Panc1 (cell line): Measurements from ENCODE around the gene RELB. TPM values are rescaled to one million over a fixed set of nuclear protein-coding genes. Genes with fewer than 3 reads are reported as not detected.

Experiments used
- ATAC-seq: fragments of 200-7000 bp; cut with Tn5 transposase; 2 replicates; pipeline ENCODE4 v1.9.1; 2020; ENCODE audit warnings: mild to moderate bottlenecking, moderate library complexity
- BruUV-seq: library from RNA; stranded (reverse); fragments of 400-500 nt; replicated peaks from 2 replicates; lab custom pipeline; 2021; lab: Mats Ljungman, UMichigan
- CTCF ChIA-PET: fragments of 300-600 bp; sonication (Branson Sonifier 250); formaldehyde crosslinking; loops from one replicate; lab custom pipeline; 2022; ENCODE audit warnings: antibody characterized with exemption; lab: Charles Lee
- POLR2A ChIA-PET: fragments of 300-600 bp; sonication (Branson Sonifier 250); formaldehyde crosslinking; loops from one replicate; lab custom pipeline; 2022; ENCODE audit warnings: antibody characterized with exemption; lab: Charles Lee
- DNase-seq: peaks from one replicate; pipeline ENCODE4 v3.0.0-alpha.2; 2010; ENCODE audit warnings: low read depth, low spot score
- H3K27ac ChIP-seq: 2 replicates; pipeline ENCODE4 v1.5.1; 2011; ENCODE audit warnings: mild to moderate bottlenecking, low read length, inconsistent platforms
- H3K27me3 ChIP-seq: fragments of 200-500 bp; sonication (Bioruptor generic); 2 replicates; pipeline ENCODE4 v1.6.0; 2014; ENCODE audit warnings: low read length, inconsistent platforms; ENCODE audit not compliant: control insufficient read depth, insufficient read depth
- H3K36me3 ChIP-seq: fragments of 200-500 bp; sonication (Bioruptor generic); 2 replicates; pipeline ENCODE4 v1.5.1; 2014; ENCODE audit warnings: inconsistent platforms, mild to moderate bottlenecking, low read length, moderate library complexity; ENCODE audit not compliant: control insufficient read depth, insufficient read depth
- H3K4me1 ChIP-seq: 2 replicates; pipeline ENCODE4 v1.5.1; 2011; ENCODE audit warnings: inconsistent platforms, mild to moderate bottlenecking, low read length, moderate library complexity; ENCODE audit not compliant: control insufficient read depth, insufficient read depth
- H3K4me3 ChIP-seq, 2 experiments: 2 replicates each; pipeline ENCODE4 v1.5.1; 2011 to 2012; ENCODE audit warnings: low read depth in 2 of 2, low read length in 2 of 2, mild to moderate bottlenecking in 2 of 2, inconsistent platforms in 1 of 2, moderate library complexity in 1 of 2
- H3K9me3 ChIP-seq: fragments of 200-500 bp; sonication (Bioruptor generic); 2 replicates; pipeline ENCODE4 v1.5.1; 2014; ENCODE audit warnings: low read depth, mild to moderate bottlenecking, inconsistent platforms, low read length, moderate library complexity; ENCODE audit not compliant: control insufficient read depth, insufficient read depth
- POLR2AphosphoS5 ChIP-seq: IDR thresholded peaks from 2 replicates; pipeline ENCODE4 v1.6.1; 2012; ENCODE audit warnings: mild to moderate bottlenecking, low read depth, low read length, moderate library complexity
- SIN3A ChIP-seq: IDR thresholded peaks from 2 replicates; pipeline ENCODE4 v1.6.1; 2012; ENCODE audit warnings: low read depth, mild to moderate bottlenecking, low read length, moderate library complexity, borderline replicate concordance; ENCODE audit not compliant: insufficient read depth
- TCF7L2 ChIP-seq: IDR thresholded peaks from 2 replicates; pipeline ENCODE4 v1.6.1; 2011; ENCODE audit warnings: mild to moderate bottlenecking, low read depth, low read length, inconsistent platforms
- in situ Hi-C: cut with HindIII; loops from 2 replicates; pipeline ENCODE4 v1.10.0; 2016; ENCODE audit warnings: low sequenced_read_pairs, low pct_unique_long_range_greater_than_20kb
- intact Hi-C: fragments of 100-400 bp; cut with micrococcal nuclease; formaldehyde crosslinking; loops from one replicate; pipeline ENCODE4 v1.10.0; 2022; ENCODE audit not compliant: unreplicated experiment
- total RNA-seq: library from RNA; stranded (reverse); gene quantifications from one replicate; pipeline ENCODE4 v1.2.1, GENCODE V29; 2021; ENCODE audit not compliant: unreplicated experiment
- TF ChIP-seq, protein P1 (sequence below), 2 experiments: IDR thresholded peaks; 2 replicates each; pipeline ENCODE4 v1.6.1; 2011 to 2012; ENCODE audit warnings: low read depth in 2 of 2, control low read depth in 1 of 2, low read length in 1 of 2, mild to moderate bottlenecking in 1 of 2, moderate library complexity in 1 of 2; ENCODE audit not compliant: insufficient read depth in 1 of 2
- TF ChIP-seq, protein P2 (sequence below): fragments of 450-650 bp; IDR thresholded peaks from 2 replicates; pipeline ENCODE4 v1.5.1; 2017; ENCODE audit warnings: mild to moderate bottlenecking

Gene RELB
- total RNA-seq, 1 experiment from 2014 or later: 28.1 TPM

DNA sequence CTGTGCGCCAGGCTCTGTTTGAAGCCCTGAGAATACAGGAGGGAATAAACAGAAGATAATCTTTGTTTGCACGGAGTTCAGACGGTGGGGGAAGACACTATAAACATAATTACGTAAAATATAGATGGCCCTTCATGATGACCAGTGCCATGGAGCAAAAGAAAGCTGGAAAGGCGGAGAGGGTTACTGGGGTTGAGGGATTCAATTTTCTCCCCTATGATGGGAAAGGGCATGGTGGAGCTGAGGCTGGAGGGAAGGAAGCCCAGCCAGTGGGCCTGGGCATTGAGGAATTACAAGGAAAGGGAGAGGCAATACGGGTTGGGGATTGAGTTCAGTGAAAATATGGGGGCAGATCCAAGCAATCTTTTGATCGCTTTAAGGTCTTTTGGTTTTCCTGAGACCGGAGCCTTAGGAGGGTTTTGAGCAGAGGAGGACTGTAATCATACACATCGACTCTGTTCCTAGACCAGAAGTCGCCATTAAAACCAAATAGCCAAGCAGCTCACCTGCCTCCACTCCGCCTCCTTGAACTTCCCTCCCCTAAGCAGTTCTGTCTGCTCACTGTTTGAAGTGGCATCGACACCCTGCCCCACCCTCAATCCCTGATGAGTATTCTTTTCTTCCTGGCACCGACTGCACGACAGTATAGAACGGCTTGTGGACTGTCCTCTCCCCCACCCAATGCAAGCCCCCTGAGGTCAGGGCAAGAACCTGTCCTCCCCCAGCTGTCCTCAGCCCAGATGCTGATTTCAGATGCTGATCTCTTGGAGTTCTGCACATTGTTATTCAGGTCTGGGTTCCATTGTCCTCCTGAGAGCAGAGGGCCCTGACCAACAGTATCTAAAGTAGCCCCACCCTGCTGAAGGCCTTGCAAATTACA is 75.8 kb downstream of the RELB start:
- ChIA-PET CTCF (no interaction called here), POLR2A (no interaction called here)
- no peaks in the 10 kb centered on the region for H3K9me3 ChIP-seq
- intact Hi-C loops: no loop called here
- H3K4me1 ChIP-seq: peaks cover 18% of the 10 kb centered on the region
- peaks cover 4% of the 10 kb centered on the region; the same call in 1 of the 2 replicates for H3K36me3 ChIP-seq
- no peaks in the 10 kb centered on the region for H3K27me3 ChIP-seq
- in situ Hi-C loops: no loop called here
- no peak for TF ChIP-seq SIN3A
- TF ChIP-seq, protein P1, sequence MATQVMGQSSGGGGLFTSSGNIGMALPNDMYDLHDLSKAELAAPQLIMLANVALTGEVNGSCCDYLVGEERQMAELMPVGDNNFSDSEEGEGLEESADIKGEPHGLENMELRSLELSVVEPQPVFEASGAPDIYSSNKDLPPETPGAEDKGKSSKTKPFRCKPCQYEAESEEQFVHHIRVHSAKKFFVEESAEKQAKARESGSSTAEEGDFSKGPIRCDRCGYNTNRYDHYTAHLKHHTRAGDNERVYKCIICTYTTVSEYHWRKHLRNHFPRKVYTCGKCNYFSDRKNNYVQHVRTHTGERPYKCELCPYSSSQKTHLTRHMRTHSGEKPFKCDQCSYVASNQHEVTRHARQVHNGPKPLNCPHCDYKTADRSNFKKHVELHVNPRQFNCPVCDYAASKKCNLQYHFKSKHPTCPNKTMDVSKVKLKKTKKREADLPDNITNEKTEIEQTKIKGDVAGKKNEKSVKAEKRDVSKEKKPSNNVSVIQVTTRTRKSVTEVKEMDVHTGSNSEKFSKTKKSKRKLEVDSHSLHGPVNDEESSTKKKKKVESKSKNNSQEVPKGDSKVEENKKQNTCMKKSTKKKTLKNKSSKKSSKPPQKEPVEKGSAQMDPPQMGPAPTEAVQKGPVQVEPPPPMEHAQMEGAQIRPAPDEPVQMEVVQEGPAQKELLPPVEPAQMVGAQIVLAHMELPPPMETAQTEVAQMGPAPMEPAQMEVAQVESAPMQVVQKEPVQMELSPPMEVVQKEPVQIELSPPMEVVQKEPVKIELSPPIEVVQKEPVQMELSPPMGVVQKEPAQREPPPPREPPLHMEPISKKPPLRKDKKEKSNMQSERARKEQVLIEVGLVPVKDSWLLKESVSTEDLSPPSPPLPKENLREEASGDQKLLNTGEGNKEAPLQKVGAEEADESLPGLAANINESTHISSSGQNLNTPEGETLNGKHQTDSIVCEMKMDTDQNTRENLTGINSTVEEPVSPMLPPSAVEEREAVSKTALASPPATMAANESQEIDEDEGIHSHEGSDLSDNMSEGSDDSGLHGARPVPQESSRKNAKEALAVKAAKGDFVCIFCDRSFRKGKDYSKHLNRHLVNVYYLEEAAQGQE (IDR thresholded peaks at IDR 0.05; ENCODE audit: insufficient read depth in 1 of 2, low read depth in 2 of 2, low read length in 1 of 2): no peak
- TF ChIP-seq TCF7L2: no peak
- TF ChIP-seq POLR2AphosphoS5: no peak
- TF ChIP-seq, protein P2, sequence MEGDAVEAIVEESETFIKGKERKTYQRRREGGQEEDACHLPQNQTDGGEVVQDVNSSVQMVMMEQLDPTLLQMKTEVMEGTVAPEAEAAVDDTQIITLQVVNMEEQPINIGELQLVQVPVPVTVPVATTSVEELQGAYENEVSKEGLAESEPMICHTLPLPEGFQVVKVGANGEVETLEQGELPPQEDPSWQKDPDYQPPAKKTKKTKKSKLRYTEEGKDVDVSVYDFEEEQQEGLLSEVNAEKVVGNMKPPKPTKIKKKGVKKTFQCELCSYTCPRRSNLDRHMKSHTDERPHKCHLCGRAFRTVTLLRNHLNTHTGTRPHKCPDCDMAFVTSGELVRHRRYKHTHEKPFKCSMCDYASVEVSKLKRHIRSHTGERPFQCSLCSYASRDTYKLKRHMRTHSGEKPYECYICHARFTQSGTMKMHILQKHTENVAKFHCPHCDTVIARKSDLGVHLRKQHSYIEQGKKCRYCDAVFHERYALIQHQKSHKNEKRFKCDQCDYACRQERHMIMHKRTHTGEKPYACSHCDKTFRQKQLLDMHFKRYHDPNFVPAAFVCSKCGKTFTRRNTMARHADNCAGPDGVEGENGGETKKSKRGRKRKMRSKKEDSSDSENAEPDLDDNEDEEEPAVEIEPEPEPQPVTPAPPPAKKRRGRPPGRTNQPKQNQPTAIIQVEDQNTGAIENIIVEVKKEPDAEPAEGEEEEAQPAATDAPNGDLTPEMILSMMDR: no peak
- H3K27ac ChIP-seq: peak overlapping the region; percentile 82
- no peak for DNase-seq
- BruUV-seq: no TSS peak
- peak overlapping the region; percentile 53 to 66 for H3K4me3 ChIP-seq
- no peak for ATAC-seq

DNA sequence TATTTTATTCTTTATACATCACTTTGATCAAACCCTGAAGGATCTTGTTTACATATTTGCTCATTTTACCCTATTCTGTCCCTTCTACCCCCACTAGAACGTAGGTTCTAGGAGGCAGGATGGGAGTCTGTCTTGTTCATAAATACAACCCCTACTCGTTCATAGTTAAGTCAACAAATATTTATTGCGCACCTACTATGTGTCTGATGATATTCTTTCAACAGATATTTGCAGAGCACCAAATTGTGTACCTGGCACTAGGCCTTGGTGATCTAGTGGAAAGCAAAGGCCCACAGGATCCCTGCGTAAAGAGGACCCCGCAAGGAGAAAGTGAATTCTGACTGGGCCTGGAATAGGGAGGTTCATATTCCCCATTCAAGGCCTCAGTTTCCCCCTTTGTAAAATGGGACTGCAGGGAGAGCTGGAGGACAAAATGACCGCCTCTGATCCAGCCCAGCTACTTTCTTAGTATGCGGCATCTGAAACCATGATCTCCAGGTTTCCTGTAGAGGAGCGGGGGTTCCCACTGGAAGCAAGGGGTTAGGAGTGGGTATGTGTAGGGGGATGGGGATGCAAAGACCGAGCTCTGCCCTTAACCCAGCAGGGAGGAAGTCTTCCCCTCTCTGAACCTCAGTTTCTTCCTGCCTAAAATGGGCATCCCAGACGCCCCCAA is 77.3 kb downstream of the RELB start:
- DNase-seq (no peak), ATAC-seq (peak; percentile 12)
- H3K4me3 ChIP-seq: peak overlapping the region; percentile 95 to 96
- no TSS peak for BruUV-seq
- in situ Hi-C loops (no loop called here), intact Hi-C loops (no loop called here)
- no peaks in the 10 kb centered on the region for H3K27me3 ChIP-seq
- H3K27ac ChIP-seq: peak overlapping the region; percentile 91
- peaks cover 18% of the 10 kb centered on the region for H3K4me1 ChIP-seq
- CTCF ChIA-PET: no interaction called here
- peaks cover 4% of the 10 kb centered on the region; the same call in 1 of the 2 replicates for H3K36me3 ChIP-seq
- TF ChIP-seq, protein P2: no peak
- TF ChIP-seq SIN3A: no peak
- no peaks in the 10 kb centered on the region for H3K9me3 ChIP-seq
- POLR2A ChIA-PET: no interaction called here
